ENCODE data around the gene CAMK2D. TPM values are rescaled to one million over a fixed set of nuclear protein-coding genes. Genes with fewer than 3 reads are reported as not detected.

The CAMK2D gene
- total and polyA plus RNA-seq, 2 experiments from 2014 or later, result 4.9 to 14.6 TPM

GRCh38 chr4:113618205-113618604 is 143.3 kb downstream of the CAMK2D start:
- Histone ChIP-seq H3K79me2 (replicated peaks; ENCODE audit: insufficient read depth) (no peaks in the 10 kb centered on the region), H3K36me3 (ENCODE audit: insufficient read depth) (no peaks in the 10 kb centered on the region), H3K4me3 (no peak overlapping the region), H4K20me1 (replicated peaks; ENCODE audit: insufficient read depth) (no peaks in the 10 kb centered on the region), H3K9me2 (ENCODE audit: insufficient read depth) (no peaks in the 10 kb centered on the region), H3K27ac (ENCODE audit: low read depth) (no peak overlapping the region), H3F3A (replicated peaks; ENCODE audit: low read depth) (no peaks in the 10 kb centered on the region), H3K27me3 (ENCODE audit: insufficient read depth) (no peaks in the 10 kb centered on the region), H3K4me1 (ENCODE audit: insufficient read depth) (no peaks in the 10 kb centered on the region), H2AFZ (no peak overlapping the region), H3K4me2 (no peak overlapping the region)
- Mint-ChIP-seq H3K4me1 (no peaks in the 10 kb centered on the region), H3K9me3 (no peaks in the 10 kb centered on the region), H3K4me3 (no peak overlapping the region), H3K36me3 (ENCODE audit: low read depth) (no peaks in the 10 kb centered on the region), H3K27ac (no peak overlapping the region), H3K27me3 (ENCODE audit: insufficient read depth, low read depth, poor library complexity) (no peaks in the 10 kb centered on the region)
- TF ChIP-seq, protein P1, sequence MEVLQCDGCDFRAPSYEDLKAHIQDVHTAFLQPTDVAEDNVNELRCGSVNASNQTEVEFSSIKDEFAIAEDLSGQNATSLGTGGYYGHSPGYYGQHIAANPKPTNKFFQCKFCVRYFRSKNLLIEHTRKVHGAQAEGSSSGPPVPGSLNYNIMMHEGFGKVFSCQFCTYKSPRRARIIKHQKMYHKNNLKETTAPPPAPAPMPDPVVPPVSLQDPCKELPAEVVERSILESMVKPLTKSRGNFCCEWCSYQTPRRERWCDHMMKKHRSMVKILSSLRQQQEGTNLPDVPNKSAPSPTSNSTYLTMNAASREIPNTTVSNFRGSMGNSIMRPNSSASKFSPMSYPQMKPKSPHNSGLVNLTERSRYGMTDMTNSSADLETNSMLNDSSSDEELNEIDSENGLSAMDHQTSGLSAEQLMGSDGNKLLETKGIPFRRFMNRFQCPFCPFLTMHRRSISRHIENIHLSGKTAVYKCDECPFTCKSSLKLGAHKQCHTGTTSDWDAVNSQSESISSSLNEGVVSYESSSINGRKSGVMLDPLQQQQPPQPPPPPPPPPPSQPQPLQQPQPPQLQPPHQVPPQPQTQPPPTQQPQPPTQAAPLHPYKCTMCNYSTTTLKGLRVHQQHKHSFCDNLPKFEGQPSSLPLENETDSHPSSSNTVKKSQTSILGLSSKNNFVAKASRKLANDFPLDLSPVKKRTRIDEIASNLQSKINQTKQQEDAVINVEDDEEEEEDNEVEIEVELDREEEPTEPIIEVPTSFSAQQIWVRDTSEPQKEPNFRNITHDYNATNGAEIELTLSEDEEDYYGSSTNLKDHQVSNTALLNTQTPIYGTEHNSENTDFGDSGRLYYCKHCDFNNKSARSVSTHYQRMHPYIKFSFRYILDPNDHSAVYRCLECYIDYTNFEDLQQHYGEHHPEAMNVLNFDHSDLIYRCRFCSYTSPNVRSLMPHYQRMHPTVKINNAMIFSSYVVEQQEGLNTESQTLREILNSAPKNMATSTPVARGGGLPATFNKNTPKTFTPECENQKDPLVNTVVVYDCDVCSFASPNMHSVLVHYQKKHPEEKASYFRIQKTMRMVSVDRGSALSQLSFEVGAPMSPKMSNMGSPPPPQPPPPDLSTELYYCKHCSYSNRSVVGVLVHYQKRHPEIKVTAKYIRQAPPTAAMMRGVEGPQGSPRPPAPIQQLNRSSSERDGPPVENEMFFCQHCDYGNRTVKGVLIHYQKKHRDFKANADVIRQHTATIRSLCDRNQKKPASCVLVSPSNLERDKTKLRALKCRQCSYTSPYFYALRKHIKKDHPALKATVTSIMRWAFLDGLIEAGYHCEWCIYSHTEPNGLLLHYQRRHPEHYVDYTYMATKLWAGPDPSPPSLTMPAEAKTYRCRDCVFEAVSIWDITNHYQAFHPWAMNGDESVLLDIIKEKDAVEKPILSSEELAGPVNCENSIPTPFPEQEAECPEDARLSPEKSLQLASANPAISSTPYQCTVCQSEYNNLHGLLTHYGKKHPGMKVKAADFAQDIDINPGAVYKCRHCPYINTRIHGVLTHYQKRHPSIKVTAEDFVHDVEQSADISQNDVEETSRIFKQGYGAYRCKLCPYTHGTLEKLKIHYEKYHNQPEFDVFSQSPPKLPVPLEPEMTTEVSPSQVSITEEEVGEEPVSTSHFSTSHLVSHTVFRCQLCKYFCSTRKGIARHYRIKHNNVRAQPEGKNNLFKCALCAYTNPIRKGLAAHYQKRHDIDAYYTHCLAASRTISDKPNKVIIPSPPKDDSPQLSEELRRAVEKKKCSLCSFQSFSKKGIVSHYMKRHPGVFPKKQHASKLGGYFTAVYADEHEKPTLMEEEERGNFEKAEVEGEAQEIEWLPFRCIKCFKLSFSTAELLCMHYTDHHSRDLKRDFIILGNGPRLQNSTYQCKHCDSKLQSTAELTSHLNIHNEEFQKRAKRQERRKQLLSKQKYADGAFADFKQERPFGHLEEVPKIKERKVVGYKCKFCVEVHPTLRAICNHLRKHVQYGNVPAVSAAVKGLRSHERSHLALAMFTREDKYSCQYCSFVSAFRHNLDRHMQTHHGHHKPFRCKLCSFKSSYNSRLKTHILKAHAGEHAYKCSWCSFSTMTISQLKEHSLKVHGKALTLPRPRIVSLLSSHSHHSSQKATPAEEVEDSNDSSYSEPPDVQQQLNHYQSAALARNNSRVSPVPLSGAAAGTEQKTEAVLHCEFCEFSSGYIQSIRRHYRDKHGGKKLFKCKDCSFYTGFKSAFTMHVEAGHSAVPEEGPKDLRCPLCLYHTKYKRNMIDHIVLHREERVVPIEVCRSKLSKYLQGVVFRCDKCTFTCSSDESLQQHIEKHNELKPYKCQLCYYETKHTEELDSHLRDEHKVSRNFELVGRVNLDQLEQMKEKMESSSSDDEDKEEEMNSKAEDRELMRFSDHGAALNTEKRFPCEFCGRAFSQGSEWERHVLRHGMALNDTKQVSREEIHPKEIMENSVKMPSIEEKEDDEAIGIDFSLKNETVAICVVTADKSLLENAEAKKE (CRISPR knock-in tag; IDR thresholded peaks at IDR 0.05), result no peak
- TF ChIP-seq POLR2AphosphoS5 (IDR thresholded peaks at IDR 0.05; ENCODE audit: low read depth) (no peak), EZH2 (IDR thresholded peaks at IDR 0.05; ENCODE audit: low read depth, unreplicated experiment) (no peak), NANOG (IDR thresholded peaks at IDR 0.05; ENCODE audit: borderline replicate concordance) (no peak), JUNB (IDR thresholded peaks at IDR 0.05; ENCODE audit: unreplicated experiment) (no peak), CREB1 (CRISPR knock-in tag; IDR thresholded peaks at IDR 0.05; ENCODE audit: low read depth) (no peak)
- TF ChIP-seq, protein P2, sequence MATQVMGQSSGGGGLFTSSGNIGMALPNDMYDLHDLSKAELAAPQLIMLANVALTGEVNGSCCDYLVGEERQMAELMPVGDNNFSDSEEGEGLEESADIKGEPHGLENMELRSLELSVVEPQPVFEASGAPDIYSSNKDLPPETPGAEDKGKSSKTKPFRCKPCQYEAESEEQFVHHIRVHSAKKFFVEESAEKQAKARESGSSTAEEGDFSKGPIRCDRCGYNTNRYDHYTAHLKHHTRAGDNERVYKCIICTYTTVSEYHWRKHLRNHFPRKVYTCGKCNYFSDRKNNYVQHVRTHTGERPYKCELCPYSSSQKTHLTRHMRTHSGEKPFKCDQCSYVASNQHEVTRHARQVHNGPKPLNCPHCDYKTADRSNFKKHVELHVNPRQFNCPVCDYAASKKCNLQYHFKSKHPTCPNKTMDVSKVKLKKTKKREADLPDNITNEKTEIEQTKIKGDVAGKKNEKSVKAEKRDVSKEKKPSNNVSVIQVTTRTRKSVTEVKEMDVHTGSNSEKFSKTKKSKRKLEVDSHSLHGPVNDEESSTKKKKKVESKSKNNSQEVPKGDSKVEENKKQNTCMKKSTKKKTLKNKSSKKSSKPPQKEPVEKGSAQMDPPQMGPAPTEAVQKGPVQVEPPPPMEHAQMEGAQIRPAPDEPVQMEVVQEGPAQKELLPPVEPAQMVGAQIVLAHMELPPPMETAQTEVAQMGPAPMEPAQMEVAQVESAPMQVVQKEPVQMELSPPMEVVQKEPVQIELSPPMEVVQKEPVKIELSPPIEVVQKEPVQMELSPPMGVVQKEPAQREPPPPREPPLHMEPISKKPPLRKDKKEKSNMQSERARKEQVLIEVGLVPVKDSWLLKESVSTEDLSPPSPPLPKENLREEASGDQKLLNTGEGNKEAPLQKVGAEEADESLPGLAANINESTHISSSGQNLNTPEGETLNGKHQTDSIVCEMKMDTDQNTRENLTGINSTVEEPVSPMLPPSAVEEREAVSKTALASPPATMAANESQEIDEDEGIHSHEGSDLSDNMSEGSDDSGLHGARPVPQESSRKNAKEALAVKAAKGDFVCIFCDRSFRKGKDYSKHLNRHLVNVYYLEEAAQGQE (IDR thresholded peaks at IDR 0.05; ENCODE audit: unreplicated experiment), result no peak
- ATAC-seq (no peak), DNase-seq (ENCODE audit: low spot score) (no peak)
